ENCODE measurements around the gene CKAP4.

The CKAP4 gene

DNA sequence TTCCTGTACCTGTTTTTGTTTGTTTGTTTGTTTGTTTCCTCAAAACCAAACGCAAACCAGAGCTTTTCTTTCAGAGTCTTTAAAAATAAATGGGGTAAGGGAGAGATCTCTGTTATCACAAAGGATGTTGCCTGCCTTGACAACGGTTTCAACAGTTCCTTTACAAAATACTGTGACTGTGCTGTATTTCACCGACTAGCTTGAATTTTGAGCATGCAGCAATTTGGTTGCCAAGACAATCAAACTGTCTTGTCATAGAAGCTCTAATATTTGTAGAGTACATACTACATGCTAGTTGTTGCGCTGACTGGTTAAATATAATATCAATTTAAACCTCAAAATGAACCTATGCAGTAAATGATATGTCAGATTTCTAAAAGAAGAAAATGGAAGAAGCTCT lies 32.3 kb upstream of the CKAP4 start:
- no peaks in the 10 kb centered on the region for H3K9me3 ChIP-seq (replicated peaks; ENCODE audit: insufficient read depth, low read length)
- no peak overlapping the region for H3K4me3 ChIP-seq (ENCODE audit: low read length)
- H3K4me1 ChIP-seq (ENCODE audit: low read length), result peaks cover 12% of the 10 kb centered on the region
- no peaks in the 10 kb centered on the region for H3K27me3 ChIP-seq (replicated peaks; ENCODE audit: insufficient read depth, low read length)
- H3K9me2 ChIP-seq (replicated peaks; ENCODE audit: insufficient read depth, low read length), result no peaks in the 10 kb centered on the region
- no peak overlapping the region for H3K4me2 ChIP-seq (ENCODE audit: low read depth, low read length)
- H2AFZ ChIP-seq (ENCODE audit: low read length), result no peak overlapping the region
- DNase-seq, result no peak
- H3K9ac ChIP-seq (ENCODE audit: low read length), result no peak overlapping the region
- H3K79me2 ChIP-seq (ENCODE audit: low read length), result no peaks in the 10 kb centered on the region
- H3K36me3 ChIP-seq (replicated peaks; ENCODE audit: insufficient read depth, low read length), result no peaks in the 10 kb centered on the region
- TF ChIP-seq EZH2 (optimal IDR thresholded peaks at IDR 0.05; ENCODE audit: low read depth, low read length) (no peak), EZH2phosphoT487 (IDR thresholded peaks at IDR 0.05; ENCODE audit: low read length) (no peak), CTCF (IDR thresholded peaks at IDR 0.05; ENCODE audit: low read length) (no peak)
- no peaks in the 10 kb centered on the region for H4K20me1 ChIP-seq (ENCODE audit: insufficient read depth, low read length)
- H3K27ac ChIP-seq (ENCODE audit: low read length), result no peak overlapping the region
- no peaks in the 10 kb centered on the region for H3F3A ChIP-seq (ENCODE audit: insufficient read depth, low read length)

- no peaks in the 10 kb centered on the region for H4K20me1 ChIP-seq (ENCODE audit: insufficient read depth, low read length)
- H3K9ac ChIP-seq (ENCODE audit: low read length), result no peak overlapping the region
- H2AFZ ChIP-seq (ENCODE audit: low read length), result no peak overlapping the region
- H3F3A ChIP-seq (ENCODE audit: insufficient read depth, low read length), result no peaks in the 10 kb centered on the region
- no peaks in the 10 kb centered on the region for H3K36me3 ChIP-seq (replicated peaks; ENCODE audit: insufficient read depth, low read length)
- DNase-seq, result peak; percentile 16
- H3K79me2 ChIP-seq (ENCODE audit: low read length), result no peaks in the 10 kb centered on the region
- peaks cover 13% of the 10 kb centered on the region for H3K4me1 ChIP-seq (ENCODE audit: low read length)
- no peaks in the 10 kb centered on the region for H3K9me2 ChIP-seq (replicated peaks; ENCODE audit: insufficient read depth, low read length)
- H3K9me3 ChIP-seq (replicated peaks; ENCODE audit: insufficient read depth, low read length), result no peaks in the 10 kb centered on the region
- no peak overlapping the region for H3K4me3 ChIP-seq (ENCODE audit: low read length)
- no peak overlapping the region for H3K4me2 ChIP-seq (ENCODE audit: low read depth, low read length)
- no peak for TF ChIP-seq CTCF (IDR thresholded peaks at IDR 0.05; ENCODE audit: low read length)
- TF ChIP-seq EZH2phosphoT487 (IDR thresholded peaks at IDR 0.05; ENCODE audit: low read length), result no peak
- TF ChIP-seq EZH2 (optimal IDR thresholded peaks at IDR 0.05; ENCODE audit: low read depth, low read length), result no peak
- no peaks in the 10 kb centered on the region for H3K27me3 ChIP-seq (replicated peaks; ENCODE audit: insufficient read depth, low read length)
- H3K27ac ChIP-seq (ENCODE audit: low read length), result no peak overlapping the region
Observed at GRCh38 chr12:106276032-106276740, 28.4 kb upstream of the CKAP4 start.

DNA sequence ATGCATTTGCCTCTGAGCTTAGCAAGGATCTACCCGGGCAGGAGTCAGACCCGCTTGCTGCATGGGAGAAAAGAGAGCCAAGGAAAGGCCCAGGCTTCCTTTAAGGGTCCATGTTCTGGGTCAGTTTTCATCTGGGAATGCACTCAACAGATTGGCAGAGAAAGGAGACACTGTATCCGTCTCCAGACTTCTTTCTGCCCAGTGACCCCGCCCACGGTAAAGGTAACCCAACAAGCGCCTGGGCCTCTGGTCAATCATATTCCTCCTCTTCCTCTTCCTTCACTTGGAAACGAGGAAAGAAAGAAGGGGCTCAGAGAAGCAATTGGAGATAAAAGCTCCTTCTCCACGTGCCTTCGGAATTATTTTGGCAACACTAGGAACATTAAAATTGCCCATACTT lies 27.6 kb upstream of the CKAP4 start:
- H3K4me1 ChIP-seq (ENCODE audit: low read length), result peaks cover 13% of the 10 kb centered on the region
- no peaks in the 10 kb centered on the region for H3K79me2 ChIP-seq (ENCODE audit: low read length)
- H3K4me3 ChIP-seq (ENCODE audit: low read length), result no peak overlapping the region
- no peak overlapping the region for H2AFZ ChIP-seq (ENCODE audit: low read length)
- no peaks in the 10 kb centered on the region for H3K9me3 ChIP-seq (replicated peaks; ENCODE audit: insufficient read depth, low read length)
- H3K36me3 ChIP-seq (replicated peaks; ENCODE audit: insufficient read depth, low read length), result no peaks in the 10 kb centered on the region
- no peak for DNase-seq
- no peaks in the 10 kb centered on the region for H3K27me3 ChIP-seq (replicated peaks; ENCODE audit: insufficient read depth, low read length)
- no peak overlapping the region for H3K4me2 ChIP-seq (ENCODE audit: low read depth, low read length)
- no peak for TF ChIP-seq CTCF (IDR thresholded peaks at IDR 0.05; ENCODE audit: low read length)
- TF ChIP-seq EZH2 (optimal IDR thresholded peaks at IDR 0.05; ENCODE audit: low read depth, low read length), result no peak
- no peak for TF ChIP-seq EZH2phosphoT487 (IDR thresholded peaks at IDR 0.05; ENCODE audit: low read length)
- no peak overlapping the region for H3K9ac ChIP-seq (ENCODE audit: low read length)
- no peaks in the 10 kb centered on the region for H3K9me2 ChIP-seq (replicated peaks; ENCODE audit: insufficient read depth, low read length)
- H3K27ac ChIP-seq (ENCODE audit: low read length), result no peak overlapping the region
- no peaks in the 10 kb centered on the region for H4K20me1 ChIP-seq (ENCODE audit: insufficient read depth, low read length)
- no peaks in the 10 kb centered on the region for H3F3A ChIP-seq (ENCODE audit: insufficient read depth, low read length)
